OCI-LY3 (cell line): Measurements from ENCODE around the gene MCAT.

Experiments
- EZH2phosphoT487 ChIP-seq: fragments of 200-600 bp; shearing (Covaris generic); IDR thresholded peaks from 2 replicates; pipeline ENCODE4 v1.6.1; 2018; ENCODE audit warnings: antibody characterized with exemption, mixed run types, low read depth
- TF ChIP-seq, protein P1 (sequence below): fragments of 200-600, 300-600 bp; sonication (generic); IDR thresholded peaks from 2 replicates; pipeline ENCODE4 v1.5.1; 2014; ENCODE audit warnings: antibody characterized with exemption, low read length, low read depth

DNA sequence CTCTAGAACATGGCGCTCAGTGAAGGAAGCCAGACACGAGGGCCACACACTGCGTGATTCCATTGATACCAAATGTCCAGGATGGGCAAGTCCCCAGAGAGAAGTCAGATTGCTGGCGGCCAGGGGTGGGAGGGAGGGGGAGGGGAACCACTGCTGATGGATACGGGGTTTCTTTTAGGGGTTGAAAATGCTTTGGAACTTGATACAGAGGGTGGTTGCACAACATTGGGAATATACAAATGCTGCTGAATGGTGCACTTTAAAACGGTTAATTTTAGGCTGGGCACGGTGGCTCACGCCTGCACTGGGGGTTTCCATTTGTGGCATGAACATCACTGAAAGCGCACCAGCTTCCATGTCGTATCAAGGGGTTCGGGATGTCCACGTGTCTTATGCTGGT lies 13.2 kb upstream of the MCAT start:
- TF ChIP-seq, protein P1, sequence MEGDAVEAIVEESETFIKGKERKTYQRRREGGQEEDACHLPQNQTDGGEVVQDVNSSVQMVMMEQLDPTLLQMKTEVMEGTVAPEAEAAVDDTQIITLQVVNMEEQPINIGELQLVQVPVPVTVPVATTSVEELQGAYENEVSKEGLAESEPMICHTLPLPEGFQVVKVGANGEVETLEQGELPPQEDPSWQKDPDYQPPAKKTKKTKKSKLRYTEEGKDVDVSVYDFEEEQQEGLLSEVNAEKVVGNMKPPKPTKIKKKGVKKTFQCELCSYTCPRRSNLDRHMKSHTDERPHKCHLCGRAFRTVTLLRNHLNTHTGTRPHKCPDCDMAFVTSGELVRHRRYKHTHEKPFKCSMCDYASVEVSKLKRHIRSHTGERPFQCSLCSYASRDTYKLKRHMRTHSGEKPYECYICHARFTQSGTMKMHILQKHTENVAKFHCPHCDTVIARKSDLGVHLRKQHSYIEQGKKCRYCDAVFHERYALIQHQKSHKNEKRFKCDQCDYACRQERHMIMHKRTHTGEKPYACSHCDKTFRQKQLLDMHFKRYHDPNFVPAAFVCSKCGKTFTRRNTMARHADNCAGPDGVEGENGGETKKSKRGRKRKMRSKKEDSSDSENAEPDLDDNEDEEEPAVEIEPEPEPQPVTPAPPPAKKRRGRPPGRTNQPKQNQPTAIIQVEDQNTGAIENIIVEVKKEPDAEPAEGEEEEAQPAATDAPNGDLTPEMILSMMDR = no peak
- no peak for TF ChIP-seq EZH2phosphoT487
